H9 (cell line): Measurements from ENCODE around the gene FTO. TPM values are rescaled to one million over a fixed set of nuclear protein-coding genes. Genes with fewer than 3 reads are reported as not detected.

Experiments used
- DNase-seq: peaks from one replicate; pipeline ENCODE4 v3.0.0-alpha.2; 2017
- H2AFZ ChIP-seq: one replicate; pipeline ENCODE4 v1.6.1; 2013; ENCODE audit warnings: mild to moderate bottlenecking, low read length, control low read depth, moderate library complexity
- H2AK5ac ChIP-seq: 2 replicates; pipeline ENCODE4 v1.6.1; 2013; ENCODE audit warnings: low read length, control low read depth, mixed read lengths; ENCODE audit not compliant: insufficient read length
- H2BK120ac ChIP-seq: one replicate; pipeline ENCODE4 v1.6.1; 2013; ENCODE audit warnings: low read depth, mild to moderate bottlenecking, low read length, control low read depth, inconsistent platforms; ENCODE audit not compliant: poor library complexity, severe bottlenecking
- H2BK12ac ChIP-seq: 2 replicates; pipeline ENCODE4 v1.6.1; 2013; ENCODE audit warnings: low read length, control low read depth, mixed read lengths, low read depth; ENCODE audit not compliant: insufficient read length
- H2BK15ac ChIP-seq: 2 replicates; pipeline ENCODE4 v1.6.1; 2013; ENCODE audit warnings: low read depth, low read length, control low read depth
- H2BK20ac ChIP-seq: one replicate; pipeline ENCODE4 v1.6.1; 2013; ENCODE audit warnings: low read depth, mild to moderate bottlenecking, low read length, control low read depth, inconsistent platforms; ENCODE audit not compliant: poor library complexity, severe bottlenecking
- H2BK5ac ChIP-seq: 2 replicates; pipeline ENCODE4 v1.6.1; 2013; ENCODE audit warnings: low read length, control low read depth, mixed read lengths; ENCODE audit not compliant: insufficient read length
- H3K14ac ChIP-seq: 2 replicates; pipeline ENCODE4 v1.6.1; 2013; ENCODE audit warnings: low read length, control low read depth; ENCODE audit not compliant: insufficient read depth
- H3K18ac ChIP-seq: 2 replicates; pipeline ENCODE4 v1.6.1; 2013; ENCODE audit warnings: low read depth, mild to moderate bottlenecking, mixed read lengths, low read length, control low read depth; ENCODE audit not compliant: insufficient read length
- H3K23ac ChIP-seq: 2 replicates; pipeline ENCODE4 v1.6.1; 2013; ENCODE audit warnings: low read length, control low read depth, mixed read lengths, low read depth; ENCODE audit not compliant: insufficient read length
- H3K23me2 ChIP-seq: 2 replicates; pipeline ENCODE4 v1.6.1; 2013; ENCODE audit warnings: low read depth, mild to moderate bottlenecking, mixed read lengths, low read length, control low read depth; ENCODE audit not compliant: insufficient read length, poor library complexity, severe bottlenecking
- H3K27ac ChIP-seq: 2 replicates; pipeline ENCODE4 v1.5.1; 2013; ENCODE audit warnings: low read length, control low read depth, mixed read lengths, low read depth; ENCODE audit not compliant: insufficient read length
- H3K27me3 ChIP-seq: 2 replicates; pipeline ENCODE4 v1.6.1; 2013; ENCODE audit warnings: low read length, control low read depth, inconsistent platforms; ENCODE audit not compliant: insufficient read depth
- H3K4ac ChIP-seq: 2 replicates; pipeline ENCODE4 v1.6.1; 2013; ENCODE audit warnings: low read depth, mild to moderate bottlenecking, control low read depth, inconsistent platforms, low read length, moderate library complexity
- H3K4me1 ChIP-seq: 2 replicates; pipeline ENCODE4 v1.6.1; 2013; ENCODE audit warnings: low read length, control low read depth, inconsistent platforms; ENCODE audit not compliant: insufficient read depth
- H3K4me2 ChIP-seq: 2 replicates; pipeline ENCODE4 v1.6.1; 2013; ENCODE audit warnings: low read length, control low read depth, mixed read lengths; ENCODE audit not compliant: insufficient read length, insufficient read depth
- H3K56ac ChIP-seq: 2 replicates; pipeline ENCODE4 v1.6.1; 2013; ENCODE audit warnings: low read depth, mild to moderate bottlenecking, mixed read lengths, low read length, control low read depth; ENCODE audit not compliant: insufficient read length
- H3K79me1 ChIP-seq: 2 replicates; pipeline ENCODE4 v1.6.1; 2013; ENCODE audit warnings: low read depth, mild to moderate bottlenecking, moderate library complexity, low read length, control low read depth, inconsistent platforms; ENCODE audit not compliant: insufficient read depth, poor library complexity, severe bottlenecking
- H3K79me2 ChIP-seq: 2 replicates; pipeline ENCODE4 v1.6.1; 2013; ENCODE audit warnings: low read length, control low read depth, inconsistent platforms; ENCODE audit not compliant: insufficient read depth
- H3K9ac ChIP-seq: 2 replicates; pipeline ENCODE4 v1.6.1; 2013; ENCODE audit warnings: low read length, control low read depth, mixed read lengths; ENCODE audit not compliant: insufficient read length; ENCODE audit errors: extremely low read depth
- H3K9me3 ChIP-seq: one replicate; pipeline ENCODE4 v1.6.1; 2013; ENCODE audit warnings: low read depth, low read length, inconsistent platforms; ENCODE audit not compliant: control insufficient read depth
- H3T11ph ChIP-seq: one replicate; pipeline ENCODE4 v1.6.1; 2013; ENCODE audit warnings: mild to moderate bottlenecking, low read length, control low read depth, inconsistent platforms
- H4K20me1 ChIP-seq: one replicate; pipeline ENCODE4 v1.6.1; 2013; ENCODE audit not compliant: control insufficient read depth, insufficient read length, insufficient read depth
- H4K5ac ChIP-seq: 2 replicates; pipeline ENCODE4 v1.6.1; 2013; ENCODE audit warnings: low read depth, mild to moderate bottlenecking, mixed read lengths, low read length, control low read depth; ENCODE audit not compliant: insufficient read length
- H4K8ac ChIP-seq: replicated peaks from 2 replicates; pipeline ENCODE4 v1.6.1; 2013; ENCODE audit warnings: low read length, control low read depth, mixed read lengths, low read depth; ENCODE audit not compliant: insufficient read length
- H4K91ac ChIP-seq: 2 replicates; pipeline ENCODE4 v1.6.1; 2013; ENCODE audit warnings: low read depth, mild to moderate bottlenecking, moderate library complexity, mixed read lengths, low read length, control low read depth; ENCODE audit not compliant: insufficient read length
- H3K27ac Mint-ChIP-seq, 3 experiments: 2 replicates in 2 of 3; 3 replicates in 1 of 3; pipeline ENCODE4 v1.8.0; 2020 to 2021; ENCODE audit warnings: mixed read lengths in 3 of 3, mild to moderate bottlenecking in 1 of 3, moderate library complexity in 1 of 3
- H3K27me3 Mint-ChIP-seq: 2 replicates; pipeline ENCODE4 v1.8.0; 2021; ENCODE audit warnings: low read depth, mild to moderate bottlenecking, moderate library complexity, mixed read lengths
- H3K36me3 Mint-ChIP-seq, 3 experiments: 2 replicates in 2 of 3; 3 replicates in 1 of 3; pipeline ENCODE4 v1.8.0; 2020 to 2021; ENCODE audit warnings: low read depth in 3 of 3, mixed read lengths in 3 of 3; ENCODE audit not compliant: insufficient read depth in 1 of 3
- H3K4me1 Mint-ChIP-seq, 2 experiments: 2 replicates each; pipeline ENCODE4 v1.8.0; 2020; ENCODE audit warnings: mixed read lengths in 2 of 2
- H3K4me3 Mint-ChIP-seq, 2 experiments: 2 replicates in 1 of 2; 3 replicates in 1 of 2; pipeline ENCODE4 v1.8.0; 2020 to 2021; ENCODE audit warnings: mild to moderate bottlenecking in 2 of 2, mixed read lengths in 2 of 2, moderate library complexity in 1 of 2
- H3K9me3 Mint-ChIP-seq, 2 experiments: 2 replicates in 1 of 2; 3 replicates in 1 of 2; pipeline ENCODE4 v1.8.0; 2020; ENCODE audit warnings: mild to moderate bottlenecking in 2 of 2, mixed read lengths in 2 of 2, moderate library complexity in 1 of 2
- WGBS: extraction: QIAGEN DNeasy Blood & Tissue Kit; methylation state at CpG from one replicate; pipeline ENCODE4 v1.1.7; 2013; ENCODE audit warnings: missing lambda C conversion rate, low lambda C conversion rate, mixed read lengths; ENCODE audit not compliant: insufficient read length; ENCODE audit errors: extremely low coverage; 5-methylcytosine and 5-hydroxymethylcytosine counted together
- total RNA-seq: library from RNA; stranded (reverse); gene quantifications from 2 replicates; pipeline ENCODE4 v1.2.1, GENCODE V29; 2021
- TF ChIP-seq, protein P1 (sequence below): fragments of 200-600 bp; sonication (generic); conservative IDR thresholded peaks from 3 replicates; pipeline ENCODE4 v1.8.0; 2021; ENCODE audit warnings: antibody characterized with exemption, mild to moderate bottlenecking

The FTO gene
- total RNA-seq, 1 experiment from 2014 or later, result 67.9 TPM

DNA sequence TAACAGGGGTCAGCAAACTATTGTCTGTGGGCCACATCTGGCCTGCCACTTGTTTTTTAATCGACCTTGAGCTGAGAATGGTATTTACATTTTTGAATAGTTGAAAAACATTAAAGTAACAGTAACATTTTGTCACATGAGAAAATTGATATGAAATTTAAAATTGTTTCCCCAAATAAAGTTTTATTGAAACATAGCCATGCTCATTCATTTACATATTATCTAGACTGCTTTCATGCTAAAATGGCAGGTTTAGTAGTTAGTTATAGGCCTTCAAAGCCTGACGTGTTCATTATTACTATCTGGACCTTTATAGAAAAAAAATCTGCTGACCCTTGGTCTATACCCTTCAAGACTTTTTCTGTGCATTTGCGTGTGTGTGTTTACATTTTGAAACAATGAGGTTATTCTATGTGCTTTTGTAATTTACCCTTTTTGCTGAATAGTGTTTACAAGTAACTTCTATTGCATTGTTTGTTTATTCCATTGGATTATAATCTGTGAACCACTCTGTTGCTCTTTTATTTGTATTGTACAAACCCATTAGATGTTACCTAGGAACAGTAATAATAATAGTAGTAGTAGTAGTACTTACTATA lies 37.1 kb downstream of the FTO start:
- Histone ChIP-seq H3K56ac (no peak overlapping the region), H3K9ac (no peak overlapping the region), H3K79me1 (no peaks in the 10 kb centered on the region), H2AK5ac (no peak overlapping the region), H4K8ac (no peak overlapping the region), H3K4ac (no peak overlapping the region), H2BK120ac (no peak overlapping the region), H2BK12ac (no peak overlapping the region), H3K79me2 (no peaks in the 10 kb centered on the region), H2BK15ac (no peak overlapping the region), H3K23ac (no peak overlapping the region), H2BK5ac (no peak overlapping the region), H3K23me2 (no peaks in the 10 kb centered on the region), H3K4me2 (no peak overlapping the region), H4K91ac (no peak overlapping the region), H3K27ac (no peak overlapping the region), H3K18ac (no peak overlapping the region), H4K20me1 (no peaks in the 10 kb centered on the region), H3K14ac (no peak overlapping the region), H3K4me1 (peaks cover 3% of the 10 kb centered on the region; the same call in 1 of the 2 replicates), H3K27me3 (no peaks in the 10 kb centered on the region), H2BK20ac (no peak overlapping the region), H3T11ph (no peak overlapping the region), H2AFZ (no peak overlapping the region), H3K9me3 (no peaks in the 10 kb centered on the region), H4K5ac (no peak overlapping the region)
- Mint-ChIP-seq H3K27me3 (no peaks in the 10 kb centered on the region), H3K9me3 (no peaks in the 10 kb centered on the region), H3K4me3 (no peak overlapping the region), H3K36me3 (no peaks in the 10 kb centered on the region), H3K4me1 (peaks cover 18 to 23% of the 10 kb centered on the region in 2 experiments), H3K27ac (no peak overlapping the region)
- TF ChIP-seq, protein P1, sequence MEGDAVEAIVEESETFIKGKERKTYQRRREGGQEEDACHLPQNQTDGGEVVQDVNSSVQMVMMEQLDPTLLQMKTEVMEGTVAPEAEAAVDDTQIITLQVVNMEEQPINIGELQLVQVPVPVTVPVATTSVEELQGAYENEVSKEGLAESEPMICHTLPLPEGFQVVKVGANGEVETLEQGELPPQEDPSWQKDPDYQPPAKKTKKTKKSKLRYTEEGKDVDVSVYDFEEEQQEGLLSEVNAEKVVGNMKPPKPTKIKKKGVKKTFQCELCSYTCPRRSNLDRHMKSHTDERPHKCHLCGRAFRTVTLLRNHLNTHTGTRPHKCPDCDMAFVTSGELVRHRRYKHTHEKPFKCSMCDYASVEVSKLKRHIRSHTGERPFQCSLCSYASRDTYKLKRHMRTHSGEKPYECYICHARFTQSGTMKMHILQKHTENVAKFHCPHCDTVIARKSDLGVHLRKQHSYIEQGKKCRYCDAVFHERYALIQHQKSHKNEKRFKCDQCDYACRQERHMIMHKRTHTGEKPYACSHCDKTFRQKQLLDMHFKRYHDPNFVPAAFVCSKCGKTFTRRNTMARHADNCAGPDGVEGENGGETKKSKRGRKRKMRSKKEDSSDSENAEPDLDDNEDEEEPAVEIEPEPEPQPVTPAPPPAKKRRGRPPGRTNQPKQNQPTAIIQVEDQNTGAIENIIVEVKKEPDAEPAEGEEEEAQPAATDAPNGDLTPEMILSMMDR, result no peak
- DNase-seq, result no peak
- no CpG with 5 or more reads among the region's 3 CpGs for WGBS
